Activated B cell treated with CpG ODN at 0.5 μM for 24 hours (primary cell): ENCODE results near the gene TOP3B. TPM values are rescaled to one million over a fixed set of nuclear protein-coding genes. Genes with fewer than 3 reads are reported as not detected.
A peak's percentile ranks its signal among the peaks of the same experiment; 100 is the strongest.

ENCODE experiments used
- ATAC-seq: fragments of 200-7000 bp; cut with Tn5 transposase; one replicate; pipeline ENCODE4 v1.10.0; 2021; ENCODE audit warnings: low read depth, mild to moderate bottlenecking, moderate library complexity
- CTCF ChIA-PET: fragments of 350-600 bp; sonication (Branson Sonifier 250); formaldehyde crosslinking; loops from one replicate; lab custom pipeline; 2021; ENCODE audit warnings: antibody characterized with exemption; lab: Charles Lee
- POLR2A ChIA-PET: fragments of 350-600 bp; sonication (Branson Sonifier 250); formaldehyde crosslinking; loops from one replicate; lab custom pipeline; 2021; ENCODE audit warnings: antibody characterized with exemption; lab: Charles Lee
- DNase-seq: peaks from one replicate; pipeline ENCODE4 v3.0.0; 2022
- H3K27ac Mint-ChIP-seq: one replicate; pipeline ENCODE4 v1.8.0; 2020; ENCODE audit warnings: mixed read lengths
- H3K27me3 Mint-ChIP-seq: one replicate; pipeline ENCODE4 v1.8.0; 2021; ENCODE audit warnings: mixed read lengths
- H3K36me3 Mint-ChIP-seq: one replicate; pipeline ENCODE4 v1.8.0; 2021; ENCODE audit warnings: low read depth, mixed read lengths
- H3K4me1 Mint-ChIP-seq: one replicate; pipeline ENCODE4 v1.8.0; 2021; ENCODE audit warnings: mixed read lengths
- H3K4me3 Mint-ChIP-seq: one replicate; pipeline ENCODE4 v1.8.0; 2020; ENCODE audit warnings: mild to moderate bottlenecking, mixed read lengths
- H3K9me3 Mint-ChIP-seq: one replicate; pipeline ENCODE4 v1.8.0; 2020; ENCODE audit warnings: mixed read lengths
- intact Hi-C: fragments of 100-400 bp; cut with micrococcal nuclease; formaldehyde crosslinking; loops from one replicate; pipeline ENCODE4 v1.15.1; 2024
- total RNA-seq: library from RNA; stranded (reverse); gene quantifications from 2 replicates; pipeline ENCODE4 v1.2.3, GENCODE V29; 2022
- TF ChIP-seq, protein P1 (sequence below): fragments of 200-600 bp; IDR thresholded peaks from one replicate; pipeline ENCODE4 v1.8.0; 2022; ENCODE audit warnings: antibody characterized with exemption, mild to moderate bottlenecking

The TOP3B gene
- 60.4 and 83.4 TPM in 2 replicates for total RNA-seq

DNA sequence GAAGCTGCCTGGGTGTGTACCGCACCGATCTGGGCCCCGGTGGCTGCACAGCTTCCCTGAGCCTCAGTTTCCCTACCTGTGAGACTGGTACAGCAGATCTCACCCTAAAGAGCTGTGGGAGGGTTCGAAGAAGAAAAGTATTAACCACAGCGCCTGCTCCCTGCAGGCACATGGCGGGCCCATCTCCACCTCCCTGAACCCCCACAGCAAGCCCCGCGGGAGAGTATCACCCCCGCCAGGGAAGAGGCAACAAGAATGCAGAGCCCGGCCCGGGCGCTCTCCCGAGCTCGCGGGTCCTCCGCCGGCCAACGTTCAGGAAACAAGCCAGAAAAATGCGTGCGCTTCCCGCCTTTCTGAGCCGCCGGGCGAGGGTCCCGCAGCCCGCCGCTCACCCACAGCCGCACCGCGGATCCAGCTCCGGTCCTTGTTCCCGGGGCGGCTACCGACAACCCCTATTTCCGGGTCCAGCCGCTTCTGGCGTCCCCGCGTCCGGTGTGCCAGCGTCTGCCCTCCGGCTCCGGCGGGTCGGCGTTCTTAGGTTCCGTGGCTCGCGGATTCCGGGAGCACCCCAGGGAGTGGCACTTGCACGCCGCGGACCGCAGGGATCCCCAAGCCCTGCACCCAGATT, at the start of gene TOP3B:
TSS of gene TOP3B (minus strand) at position 450 of the 628 bp plus-strand sequence. CDS start 7,078 bp downstream, outside the sequence.
- ChIA-PET CTCF (interaction anchor here (1.2 to 2.0 kb wide), 5 partner anchors 10 to 128 kb away, joined by 3 to 13 read pairs (median 6); no protein-coding TSS in a partner anchor), POLR2A (interaction anchor here (0.7 to 2.0 kb wide), 11 partner anchors 10 to 353 kb away, joined by 3 to 12 read pairs (median 5); partner anchors contain the start of genes PPM1F and YDJC)
- peak within 1 kb of the TSS; percentile 87 for H3K27ac Mint-ChIP-seq
- peak; percentile 94 for ATAC-seq
- H3K9me3 Mint-ChIP-seq = no peaks in the 10 kb centered on the region
- peak within 1 kb of the TSS; percentile 88 for H3K4me3 Mint-ChIP-seq
- H3K4me1 Mint-ChIP-seq = peaks cover 37% of the 10 kb centered on the region
- DNase-seq = peak; percentile 79
- intact Hi-C loops = loop anchor here (2.0 to 5.0 kb wide), 4 partner anchors 45 to 315 kb away; no protein-coding TSS in a partner anchor
- H3K27me3 Mint-ChIP-seq = no peaks in the 10 kb centered on the region
- H3K36me3 Mint-ChIP-seq = peaks cover 20% of the 10 kb centered on the region
- TF ChIP-seq, protein P1, sequence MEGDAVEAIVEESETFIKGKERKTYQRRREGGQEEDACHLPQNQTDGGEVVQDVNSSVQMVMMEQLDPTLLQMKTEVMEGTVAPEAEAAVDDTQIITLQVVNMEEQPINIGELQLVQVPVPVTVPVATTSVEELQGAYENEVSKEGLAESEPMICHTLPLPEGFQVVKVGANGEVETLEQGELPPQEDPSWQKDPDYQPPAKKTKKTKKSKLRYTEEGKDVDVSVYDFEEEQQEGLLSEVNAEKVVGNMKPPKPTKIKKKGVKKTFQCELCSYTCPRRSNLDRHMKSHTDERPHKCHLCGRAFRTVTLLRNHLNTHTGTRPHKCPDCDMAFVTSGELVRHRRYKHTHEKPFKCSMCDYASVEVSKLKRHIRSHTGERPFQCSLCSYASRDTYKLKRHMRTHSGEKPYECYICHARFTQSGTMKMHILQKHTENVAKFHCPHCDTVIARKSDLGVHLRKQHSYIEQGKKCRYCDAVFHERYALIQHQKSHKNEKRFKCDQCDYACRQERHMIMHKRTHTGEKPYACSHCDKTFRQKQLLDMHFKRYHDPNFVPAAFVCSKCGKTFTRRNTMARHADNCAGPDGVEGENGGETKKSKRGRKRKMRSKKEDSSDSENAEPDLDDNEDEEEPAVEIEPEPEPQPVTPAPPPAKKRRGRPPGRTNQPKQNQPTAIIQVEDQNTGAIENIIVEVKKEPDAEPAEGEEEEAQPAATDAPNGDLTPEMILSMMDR = no peak

GRCh38 chr22:22031183-22031945, 48.8 kb upstream of the TOP3B start:
- POLR2A ChIA-PET = interaction anchor here (0.6 to 5.1 kb wide), 21 partner anchors 9 to 922 kb away, joined by 3 to 65 read pairs (median 7); partner anchors contain the start of gene TOP3B
- intact Hi-C loops = loop anchor here (1.0 to 10.0 kb wide), 6 partner anchors 11 to 911 kb away; no protein-coding TSS in a partner anchor
- CTCF ChIA-PET = interaction anchor here (0.7 to 4.6 kb wide), 31 partner anchors 13 to 923 kb away, joined by 3 to 60 read pairs (median 5); partner anchors contain the start of gene TOP3B
- Mint-ChIP-seq H3K27me3 (no peaks in the 10 kb centered on the region), H3K4me3 (peak overlapping the region; percentile 84), H3K36me3 (no peaks in the 10 kb centered on the region), H3K4me1 (peaks cover 84% of the 10 kb centered on the region), H3K9me3 (no peaks in the 10 kb centered on the region), H3K27ac (peak overlapping the region; percentile 97)
- ATAC-seq (peak; percentile 63), DNase-seq (peak; percentile 49)
- TF ChIP-seq, protein P1 = no peak

DNA sequence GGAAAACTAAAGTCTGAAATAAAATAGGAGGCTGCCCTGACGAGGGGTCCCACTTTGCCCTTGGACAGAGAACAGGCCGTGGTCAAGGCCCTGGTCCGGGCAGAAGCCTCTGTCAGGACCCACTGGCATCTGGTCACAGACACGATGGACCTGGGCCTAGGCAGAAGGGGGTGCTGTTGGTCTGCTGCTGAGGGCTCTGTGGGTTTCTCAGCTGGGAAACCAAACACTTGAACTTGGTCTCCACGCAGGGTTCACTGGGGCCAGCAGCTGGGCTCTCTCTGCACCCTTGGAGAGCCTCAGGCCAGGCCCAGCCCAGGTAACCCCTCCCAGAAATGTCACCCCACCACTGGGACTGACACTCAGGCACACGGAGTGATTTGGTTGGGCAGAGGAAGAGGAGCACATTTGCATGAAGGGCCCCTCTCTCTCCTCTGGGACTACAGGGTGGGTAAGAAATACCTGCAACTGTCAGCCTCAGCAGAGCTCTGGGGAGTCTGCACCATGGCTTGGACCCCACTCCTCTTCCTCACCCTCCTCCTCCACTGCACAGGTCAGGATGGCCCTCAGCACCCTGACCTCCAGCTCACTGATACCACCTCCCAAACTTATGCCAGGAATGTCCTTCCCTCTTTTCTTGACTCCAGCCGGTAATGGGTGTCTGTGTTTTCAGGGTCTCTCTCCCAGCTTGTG, 48.1 kb upstream of the TOP3B start:
- ChIA-PET POLR2A (interaction anchor here (0.7 to 5.1 kb wide), 19 partner anchors 12 to 923 kb away, joined by 3 to 65 read pairs (median 7); partner anchors contain the start of gene TOP3B), CTCF (interaction anchor here (0.7 to 4.6 kb wide), 30 partner anchors 14 to 923 kb away, joined by 3 to 60 read pairs (median 6); partner anchors contain the start of gene TOP3B)
- ATAC-seq (peak; percentile 79), DNase-seq (peak; percentile 62)
- H3K4me1 Mint-ChIP-seq = peaks cover 84% of the 10 kb centered on the region
- no peaks in the 10 kb centered on the region for H3K27me3 Mint-ChIP-seq
- intact Hi-C loops = loop anchor here (1.0 to 10.0 kb wide), 12 partner anchors 12 to 924 kb away; no protein-coding TSS in a partner anchor
- H3K4me3 Mint-ChIP-seq = peak overlapping the region; percentile 84
- peak overlapping the region; percentile 97 for H3K27ac Mint-ChIP-seq
- no peaks in the 10 kb centered on the region for H3K9me3 Mint-ChIP-seq
- H3K36me3 Mint-ChIP-seq = no peaks in the 10 kb centered on the region
- TF ChIP-seq, protein P1 = no peak

DNA sequence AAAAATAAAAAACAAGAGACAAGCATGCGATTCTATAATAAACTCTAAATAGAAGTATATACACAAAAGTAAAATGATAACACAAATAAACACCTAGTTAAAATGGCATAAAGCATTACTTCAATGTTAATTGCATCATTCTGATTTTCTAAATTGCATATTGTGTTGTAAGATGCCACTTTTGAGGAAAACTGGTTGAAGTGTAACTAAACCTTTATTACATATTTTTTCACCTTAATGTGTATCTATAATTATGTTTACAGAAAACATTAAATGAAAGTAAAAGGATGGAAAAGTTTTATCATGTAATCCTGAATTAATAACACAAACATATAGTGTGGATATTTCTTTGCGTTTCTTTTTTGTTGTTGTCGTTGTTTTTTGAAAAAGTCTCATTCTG, 45.4 kb upstream of the TOP3B start:
- H3K36me3 Mint-ChIP-seq = peaks cover under 1% of the 10 kb centered on the region
- peaks cover 78% of the 10 kb centered on the region for H3K4me1 Mint-ChIP-seq
- no peak for DNase-seq
- TF ChIP-seq, protein P1 = no peak
- no peaks in the 10 kb centered on the region for H3K27me3 Mint-ChIP-seq
- H3K27ac Mint-ChIP-seq = peak overlapping the region; percentile 12
- intact Hi-C loops = loop anchor here (5.0 kb wide), 1 partner anchor 46 kb away; the partner anchor contains the start of gene TOP3B
- ChIA-PET CTCF (interaction anchor here (1.4 kb wide), 1 partner anchor 83 kb away, joined by 6 read pairs; no protein-coding TSS in a partner anchor), POLR2A (interaction anchor here (0.6 to 0.7 kb wide), 2 partner anchors 908 to 925 kb away, joined by 3 to 4 read pairs; no protein-coding TSS in a partner anchor)
- no peaks in the 10 kb centered on the region for H3K9me3 Mint-ChIP-seq
- no peak overlapping the region for H3K4me3 Mint-ChIP-seq
- no peak for ATAC-seq
